GM18909 (cell line): ENCODE results near the gene SUN2.

Experiments used
- ATAC-seq: cut with Tn5 transposase; IDR thresholded peaks from one replicate; pipeline ENCODE4 v1.9.1; 2021; ENCODE audit warnings: mild to moderate bottlenecking; ENCODE audit not compliant: unreplicated experiment, poor library complexity

Gene SUN2

GRCh38 chr22:38724176-38724575, 31.6 kb downstream of the SUN2 start:
- no peak for ATAC-seq

DNA sequence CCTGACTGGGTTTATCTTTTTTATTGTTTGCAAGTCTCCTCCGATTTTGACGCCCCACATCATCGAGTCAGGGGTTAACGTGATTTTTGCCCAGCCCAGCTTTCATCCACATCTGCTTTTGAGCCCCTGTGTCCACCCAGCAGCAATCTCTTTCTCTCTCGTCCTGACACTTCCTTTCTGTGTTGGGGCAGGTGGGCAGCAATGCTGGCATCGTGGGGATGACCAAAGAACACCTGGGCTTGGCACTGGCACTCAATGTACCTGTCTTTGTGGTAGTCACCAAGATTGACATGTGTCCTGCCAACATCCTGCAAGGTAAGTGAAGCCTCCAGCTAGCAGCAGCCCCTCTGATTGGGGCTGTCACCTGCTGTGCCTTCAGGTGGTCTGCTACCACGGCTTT, 34.2 kb downstream of the SUN2 start:
- ATAC-seq, result no peak

DNA sequence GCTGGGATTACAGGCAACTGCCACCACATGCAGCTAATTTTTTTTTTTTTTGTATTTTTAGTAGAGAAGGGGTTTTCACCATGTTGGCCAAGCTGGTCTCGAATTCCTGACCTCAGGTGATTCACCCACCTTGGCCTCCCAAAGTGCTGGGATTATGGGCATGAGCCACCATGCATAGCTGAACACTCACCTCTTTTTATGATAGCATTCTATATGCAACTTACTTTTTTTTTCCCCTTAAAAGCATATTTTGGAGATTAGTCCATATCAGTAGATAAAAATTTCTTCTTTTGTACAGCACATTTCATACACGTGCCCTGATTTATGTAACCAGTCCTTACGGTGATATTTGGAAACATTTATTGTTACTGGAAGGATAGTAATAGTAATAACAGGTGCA, 35.4 kb downstream of the SUN2 start:
- no peak for ATAC-seq

DNA sequence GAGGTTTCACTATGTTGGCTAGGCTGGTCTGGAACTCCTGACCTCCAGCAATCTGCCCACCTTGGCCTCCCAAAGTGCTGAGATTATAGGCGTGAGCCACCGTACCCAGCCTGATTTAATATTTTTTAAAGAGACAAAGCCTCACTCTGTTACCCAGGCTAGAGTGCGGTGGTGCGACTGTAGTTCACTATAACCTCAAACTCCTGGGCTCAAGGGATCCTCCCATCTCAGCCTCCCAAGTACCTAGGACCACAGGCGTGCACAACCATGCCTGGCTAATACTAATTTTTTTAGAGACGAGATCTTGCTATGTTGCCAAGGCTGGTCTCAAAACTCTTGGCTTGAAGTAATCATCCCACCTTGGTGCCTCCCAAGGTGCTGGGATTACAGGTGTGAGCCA, 36.6 kb downstream of the SUN2 start:
- ATAC-seq, result no peak

DNA sequence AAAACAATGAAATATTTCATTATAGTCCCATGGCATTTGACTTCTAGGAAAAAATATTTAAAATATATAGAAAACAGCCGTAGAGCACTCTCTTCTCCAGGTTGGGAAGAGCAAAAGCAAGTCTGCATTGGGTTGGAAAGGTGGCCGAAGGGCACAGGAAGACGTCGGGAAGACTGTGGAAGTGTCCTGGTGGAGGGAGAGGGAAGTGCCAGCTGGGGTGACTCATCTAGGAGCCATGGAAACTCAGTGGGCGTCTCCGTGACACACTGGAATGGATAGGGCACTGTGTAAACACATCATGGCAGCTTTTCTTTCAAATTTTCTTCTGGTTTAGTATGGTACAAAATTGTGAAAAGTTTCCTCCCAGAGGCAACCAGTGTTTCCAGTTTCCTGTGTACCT, 37.4 kb downstream of the SUN2 start:
- ATAC-seq, result no peak

DNA sequence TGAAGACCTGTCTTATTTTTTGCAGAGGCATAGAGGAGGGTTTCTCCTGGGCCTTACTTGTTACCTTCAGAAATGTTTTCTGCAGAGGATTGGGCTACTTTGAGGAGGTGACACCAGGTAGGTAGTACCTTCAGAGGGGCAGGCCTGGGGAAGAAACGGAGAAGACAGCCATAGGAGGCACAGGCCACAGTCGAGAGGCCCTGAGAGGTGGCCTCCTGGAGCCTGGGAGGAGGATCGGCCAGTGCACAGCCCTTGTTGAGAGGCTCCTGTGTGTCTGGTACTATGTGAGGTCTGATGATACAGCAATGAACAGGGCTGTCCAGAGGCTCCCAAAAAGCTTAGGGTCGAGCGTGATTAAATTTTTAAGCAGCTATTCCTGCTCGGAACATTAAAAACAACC, 38.6 kb downstream of the SUN2 start:
- no peak for ATAC-seq

- ATAC-seq, result no peak
Observed at GRCh38 chr22:38716826-38717225, 39.0 kb downstream of the SUN2 start.

- no peak for ATAC-seq
Observed at GRCh38 chr22:38716271-38716670, 39.5 kb downstream of the SUN2 start.

DNA sequence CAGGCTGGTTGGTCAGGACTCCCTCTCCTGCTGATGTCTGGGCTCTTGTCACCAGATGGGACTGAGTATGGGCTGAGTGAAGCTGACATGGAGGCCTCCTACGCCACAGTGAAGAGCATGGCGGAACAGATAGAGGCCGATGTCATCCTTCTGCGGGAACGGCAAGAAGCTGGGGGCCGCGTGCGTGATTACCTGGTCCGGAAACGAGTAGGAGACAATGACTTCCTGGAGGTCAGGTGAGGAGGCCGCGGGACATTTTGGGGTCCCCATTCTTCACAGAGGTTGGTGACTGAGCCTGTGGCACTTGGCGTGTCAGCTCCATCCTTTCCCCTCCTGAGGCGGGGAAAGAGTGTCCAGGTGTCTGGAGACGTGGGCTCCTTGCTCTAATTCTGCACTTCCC, 39.9 kb downstream of the SUN2 start:
- no peak for ATAC-seq

- no peak for ATAC-seq
Observed at GRCh38 chr22:38715176-38715764, 40.5 kb downstream of the SUN2 start.

- ATAC-seq, result no peak
Observed at GRCh38 chr22:38713921-38714320, 41.9 kb downstream of the SUN2 start.

DNA sequence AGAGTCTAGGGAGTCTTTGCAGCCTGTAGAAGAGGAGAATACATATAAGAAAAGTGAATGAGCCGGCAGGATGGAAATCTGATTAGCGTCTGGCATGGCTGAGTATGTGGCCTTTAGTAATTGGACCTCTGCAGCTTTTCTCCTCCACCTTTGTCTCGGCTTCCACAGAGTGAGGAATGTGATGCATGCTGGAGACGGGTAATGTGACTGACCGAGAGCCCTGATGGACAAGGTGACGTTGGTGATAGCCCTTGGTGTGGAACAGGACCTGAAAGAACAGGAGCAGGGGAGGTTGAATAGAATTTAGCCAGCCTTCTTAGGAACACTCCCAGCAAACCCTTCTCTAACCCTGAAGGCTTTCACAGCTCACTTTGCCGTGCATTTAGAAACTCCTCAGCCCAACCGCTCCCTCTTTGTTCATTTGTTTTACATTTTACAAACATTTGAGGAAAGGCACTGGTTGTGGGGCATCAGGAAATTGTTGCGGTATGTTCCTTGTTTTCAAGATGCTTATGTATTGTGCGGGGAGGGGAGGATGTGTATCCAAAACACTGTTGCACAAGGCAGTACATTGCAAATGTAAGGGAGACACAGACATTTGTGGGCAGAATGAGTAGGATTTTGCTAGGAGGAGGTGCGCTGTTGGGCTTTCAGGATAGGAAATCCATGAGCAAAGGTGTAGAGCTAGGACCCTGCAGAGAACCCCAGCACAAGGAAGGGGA, 43.2 kb downstream of the SUN2 start:
- no peak for ATAC-seq

GRCh38 chr22:38710866-38711265, 44.9 kb downstream of the SUN2 start:
- no peak for ATAC-seq

DNA sequence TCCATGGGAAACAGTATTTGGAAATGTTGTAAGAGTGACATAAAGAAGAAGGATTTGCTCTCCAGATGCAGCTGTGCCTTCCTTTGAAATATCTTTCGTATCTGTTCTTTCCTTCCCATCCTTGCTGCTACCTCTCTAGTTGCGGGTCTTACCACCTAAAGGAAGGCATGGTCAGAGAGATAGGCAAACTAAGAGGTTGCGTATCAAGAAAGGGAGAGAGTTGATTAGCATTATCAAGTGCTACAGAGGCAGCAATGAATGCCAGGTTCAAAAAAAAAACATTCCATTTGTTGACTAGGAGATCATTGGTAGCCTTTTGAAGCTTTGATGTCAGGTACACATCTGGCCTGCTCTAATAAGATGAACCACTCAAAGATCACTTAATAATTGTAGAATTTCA, 45.4 kb downstream of the SUN2 start:
- no peak for ATAC-seq

GRCh38 chr22:38709306-38709705, 46.5 kb downstream of the SUN2 start:
- ATAC-seq, result no peak

- no peak for ATAC-seq
Observed at GRCh38 chr22:38707984-38708383, 47.8 kb downstream of the SUN2 start.

GRCh38 chr22:38707346-38707745, 48.5 kb downstream of the SUN2 start:
- no peak for ATAC-seq

- ATAC-seq, result no peak
Observed at GRCh38 chr22:38706901-38707195, 49.0 kb downstream of the SUN2 start.

GRCh38 chr22:38706101-38706900, 49.5 kb downstream of the SUN2 start:
- ATAC-seq, result peak; percentile 3

GRCh38 chr22:38705235-38706100, 50.3 kb downstream of the SUN2 start, which contains the start of gene GTPBP1:
GTPBP1 (plus strand) TSS chr22:38705944; CDS start chr22:38705956, 12 bp downstream.
- peak; percentile 78 for ATAC-seq
